Sciatic nerve (tissue), 1 donor: ENCODE data around the gene ADPRHL1. TPM values are rescaled to one million over a fixed set of nuclear protein-coding genes. Genes with fewer than 3 reads are reported as not detected.

ENCODE experiments used
- total RNA-seq: library from RNA; stranded (reverse); fragmentation: NEBNext Ultra II Directional; extraction: Animal tissue kit (Norgen Biotek cat#: 25700); gene quantifications from one replicate; pipeline ENCODE4 v1.2.1, GENCODE V29; 2021
- donor health status: DM: no; HTN: no; CAD: no.

The ADPRHL1 gene
- total RNA-seq, 1 donor from 2014 or later, result 14.5 TPM

Other genes with a start within 250 kb of the ADPRHL1 start
- gene PCID2, start 244.8 kb downstream of the ADPRHL1 start, total RNA-seq, result 45.1 TPM
- 62.3 TPM for gene CUL4A, start 243.9 kb downstream of the ADPRHL1 start, total RNA-seq
- gene LAMP1, start 156.2 kb downstream of the ADPRHL1 start, total RNA-seq, result 183 TPM
- gene GRTP1, start 89.4 kb downstream of the ADPRHL1 start, total RNA-seq, result 6.3 TPM
- gene DCUN1D2, start 37.2 kb upstream of the ADPRHL1 start, total RNA-seq, result 28.3 TPM
- gene TFDP1, start 131.3 kb upstream of the ADPRHL1 start, total RNA-seq, result 36.1 TPM
- gene ATP4B, start 204.7 kb upstream of the ADPRHL1 start, total RNA-seq, result not detected
- gene GRK1, start 213.7 kb upstream of the ADPRHL1 start, total RNA-seq, result 0.09 TPM